Measurements from ENCODE around the gene DDX11.
"Not testable (repeated sequence)": the region's sequence is repeated elsewhere in the genome, so short reads cannot be mapped to it uniquely, and the experiment has no call there.

DNA sequence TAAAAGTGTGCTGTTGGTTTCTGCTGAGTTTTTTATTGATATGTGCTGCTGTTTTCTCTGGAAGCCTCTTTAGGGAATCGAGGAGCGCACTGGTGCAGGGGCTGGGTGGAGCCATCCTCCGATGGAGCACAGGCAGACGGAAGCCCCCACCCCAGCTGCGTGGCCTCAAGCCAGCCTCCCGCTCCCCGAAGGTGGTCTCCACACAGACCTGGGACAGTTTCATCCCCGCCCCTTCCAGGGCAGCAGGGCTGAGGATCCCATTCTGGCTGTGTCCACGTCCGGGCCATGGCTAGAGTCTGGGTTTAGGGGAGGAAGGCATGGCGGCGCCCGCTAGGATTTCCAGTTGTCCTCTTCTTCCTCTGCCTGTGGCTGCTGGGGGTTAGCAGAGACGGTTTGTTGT, 31.1 kb downstream of the DDX11 start:
- TF ChIP-seq CTCF (IDR thresholded peaks at IDR 0.05; ENCODE audit: low read length); EZH2 (IDR thresholded peaks at IDR 0.05; ENCODE audit: borderline replicate concordance, low read length): not testable (repeated sequence)

Measured in OCI-LY1 (cell line).